C4-2B (cell line): ENCODE data around the gene RAB36.
A peak's percentile ranks its signal among the peaks of the same experiment; 100 is the strongest.
"Not testable (repeated sequence)": the region's sequence is repeated elsewhere in the genome, so short reads cannot be mapped to it uniquely, and the experiment has no call there.

Experiments
- H3K27ac ChIP-seq: fragments of 450-650 bp; 2 replicates; pipeline ENCODE4 v1.5.1; 2017
- ZFX ChIP-seq: fragments of 450-650 bp; IDR thresholded peaks from 2 replicates; pipeline ENCODE4 v1.6.1; 2017
- TF ChIP-seq, protein P1 (sequence below): fragments of 450-650 bp; conservative IDR thresholded peaks from 2 replicates; pipeline ENCODE4 v1.5.1; 2017; ENCODE audit warnings: mild to moderate bottlenecking

The RAB36 gene

DNA sequence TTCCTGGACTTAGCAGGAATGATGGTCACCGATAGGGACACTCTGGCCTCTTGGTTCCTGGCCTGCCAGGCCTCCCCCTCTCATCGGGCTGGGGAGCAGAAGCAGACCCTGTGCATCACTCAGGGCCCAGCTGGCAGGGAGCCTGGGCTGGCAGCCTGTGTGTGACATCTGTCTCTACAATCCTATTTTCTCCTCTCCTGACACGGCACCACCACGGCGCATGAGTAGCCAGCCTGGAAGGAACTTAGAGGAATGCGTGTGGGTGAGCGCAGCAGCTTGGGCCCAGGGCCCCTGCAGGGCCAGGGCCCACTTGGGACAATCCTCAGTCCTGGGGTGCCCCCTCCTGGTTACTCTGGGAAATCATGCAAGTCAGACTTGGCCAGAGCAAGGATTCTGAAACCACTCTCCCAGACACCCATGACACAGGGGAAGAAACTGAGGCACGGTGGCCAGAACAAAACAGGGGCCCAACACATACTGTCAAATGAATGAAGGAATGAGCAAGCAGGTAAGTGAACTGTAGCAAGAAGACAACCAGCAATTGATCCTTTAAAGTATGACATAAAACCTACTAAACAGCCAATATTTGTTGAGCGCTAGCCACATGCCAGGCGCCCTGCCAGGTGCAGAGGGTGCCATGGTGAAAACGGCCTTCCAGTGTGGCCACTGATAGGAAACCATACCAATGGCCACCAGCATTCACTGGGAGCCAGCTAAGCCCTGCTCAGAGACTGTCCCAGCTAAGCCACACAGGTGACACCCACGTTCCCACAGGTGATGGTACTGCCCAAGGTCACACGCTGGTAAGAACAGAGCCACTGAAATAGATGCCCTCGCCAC lies 16.8 kb upstream of the RAB36 start:
- TF ChIP-seq, protein P1, sequence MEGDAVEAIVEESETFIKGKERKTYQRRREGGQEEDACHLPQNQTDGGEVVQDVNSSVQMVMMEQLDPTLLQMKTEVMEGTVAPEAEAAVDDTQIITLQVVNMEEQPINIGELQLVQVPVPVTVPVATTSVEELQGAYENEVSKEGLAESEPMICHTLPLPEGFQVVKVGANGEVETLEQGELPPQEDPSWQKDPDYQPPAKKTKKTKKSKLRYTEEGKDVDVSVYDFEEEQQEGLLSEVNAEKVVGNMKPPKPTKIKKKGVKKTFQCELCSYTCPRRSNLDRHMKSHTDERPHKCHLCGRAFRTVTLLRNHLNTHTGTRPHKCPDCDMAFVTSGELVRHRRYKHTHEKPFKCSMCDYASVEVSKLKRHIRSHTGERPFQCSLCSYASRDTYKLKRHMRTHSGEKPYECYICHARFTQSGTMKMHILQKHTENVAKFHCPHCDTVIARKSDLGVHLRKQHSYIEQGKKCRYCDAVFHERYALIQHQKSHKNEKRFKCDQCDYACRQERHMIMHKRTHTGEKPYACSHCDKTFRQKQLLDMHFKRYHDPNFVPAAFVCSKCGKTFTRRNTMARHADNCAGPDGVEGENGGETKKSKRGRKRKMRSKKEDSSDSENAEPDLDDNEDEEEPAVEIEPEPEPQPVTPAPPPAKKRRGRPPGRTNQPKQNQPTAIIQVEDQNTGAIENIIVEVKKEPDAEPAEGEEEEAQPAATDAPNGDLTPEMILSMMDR = peak; percentile 89
- TF ChIP-seq ZFX = peak; percentile 13; the same call in 1 of the 2 replicates
- no peak overlapping the region; the same call in 1 of the 2 replicates for H3K27ac ChIP-seq

DNA sequence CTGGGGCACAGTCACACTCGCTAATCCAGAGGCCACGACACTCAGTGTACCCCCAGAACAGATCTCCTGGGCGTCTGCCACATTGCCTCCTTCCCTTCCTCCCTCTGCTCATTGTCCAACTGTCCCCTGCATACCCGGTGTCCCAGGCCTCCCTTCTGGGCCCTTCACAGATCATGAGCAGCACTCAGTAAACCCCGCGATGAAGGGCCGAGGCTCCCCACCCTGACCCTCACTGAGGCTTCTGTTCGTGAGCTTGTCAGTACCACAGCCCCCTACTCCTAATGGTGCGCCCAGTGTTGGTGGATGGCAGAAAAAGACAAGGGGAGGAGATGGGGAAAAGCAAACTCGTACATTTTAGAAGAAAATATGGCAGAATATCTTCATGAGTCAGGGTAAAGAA lies 16.1 kb upstream of the RAB36 start:
- H3K27ac ChIP-seq = no peak overlapping the region
- TF ChIP-seq ZFX = no peak
- TF ChIP-seq, protein P1 = no peak

DNA sequence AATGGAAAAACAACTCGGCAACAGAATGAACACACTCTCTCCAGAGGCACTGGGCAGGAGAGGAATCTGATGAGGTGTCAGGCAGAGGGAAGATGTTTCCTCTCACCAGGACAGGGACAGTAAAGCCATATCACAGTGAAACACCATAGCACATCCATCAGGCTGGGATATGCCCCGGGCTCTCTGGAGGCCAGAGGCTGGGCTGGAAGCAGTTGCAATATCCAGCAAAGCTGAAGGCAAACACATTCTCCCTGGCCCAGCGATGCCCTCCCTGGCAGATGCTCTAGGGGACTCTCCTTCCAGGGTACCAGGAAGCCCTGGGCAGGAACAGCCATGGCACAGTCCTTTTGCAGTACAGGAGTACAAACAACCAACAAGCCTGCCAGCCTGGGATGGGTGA lies 14.6 kb upstream of the RAB36 start:
- TF ChIP-seq ZFX = no peak
- TF ChIP-seq, protein P1 = no peak
- no peak overlapping the region for H3K27ac ChIP-seq

DNA sequence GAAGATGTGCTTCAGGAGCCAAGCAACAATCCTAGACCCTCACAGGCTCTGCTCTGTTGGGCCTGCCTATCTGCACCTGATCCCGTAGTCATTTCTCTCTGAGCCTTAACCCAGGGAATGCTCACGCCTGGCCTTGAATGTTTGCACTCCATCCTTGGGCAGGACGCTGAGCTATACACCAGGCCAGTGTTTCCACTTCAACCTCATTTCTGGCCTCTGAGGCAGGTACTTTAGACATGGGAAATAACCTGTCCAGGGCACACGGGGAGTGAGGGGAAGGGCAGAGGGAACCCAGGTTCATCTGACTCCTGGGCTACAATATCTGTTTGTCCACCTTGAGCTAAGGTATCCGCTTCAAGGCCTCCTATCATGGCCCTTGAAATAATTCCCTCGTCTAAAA lies 13.3 kb upstream of the RAB36 start:
- TF ChIP-seq, protein P1 = no peak
- TF ChIP-seq ZFX = no peak
- no peak overlapping the region for H3K27ac ChIP-seq

DNA sequence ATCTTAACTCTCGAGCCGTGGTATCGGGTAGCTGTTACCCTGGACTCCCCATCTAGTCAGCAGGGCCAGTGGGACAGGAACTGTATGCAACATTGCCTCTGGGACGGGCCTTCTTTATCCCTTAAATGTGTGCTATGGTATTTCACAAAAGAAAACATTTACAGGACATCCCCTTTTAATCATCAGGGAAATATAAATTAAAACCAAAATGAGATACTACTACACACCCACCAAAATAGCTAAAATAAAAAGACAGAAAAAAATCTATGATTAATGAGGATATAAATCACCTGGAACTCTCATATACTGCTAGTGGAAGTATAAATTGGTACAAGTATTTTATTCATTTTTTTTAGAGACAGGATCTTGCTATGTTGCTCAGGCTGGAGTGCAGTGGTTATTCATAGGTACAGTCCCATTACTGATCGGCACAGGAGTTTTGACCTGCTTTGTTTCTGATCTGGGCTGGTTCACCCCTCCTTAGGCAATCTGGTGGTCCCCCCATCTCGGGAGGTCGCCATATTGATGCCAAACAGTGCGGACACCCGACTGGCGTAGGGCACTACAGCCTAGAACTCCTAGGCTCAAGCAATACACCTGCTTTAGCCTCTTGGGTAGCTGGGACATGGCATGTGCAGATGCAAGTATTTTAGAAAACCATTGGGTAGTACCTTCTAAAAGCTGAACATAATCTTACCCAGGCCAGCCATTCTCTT lies 12.7 kb upstream of the RAB36 start:
- TF ChIP-seq, protein P1 = no peak
- TF ChIP-seq ZFX = no peak
- H3K27ac ChIP-seq = no peak overlapping the region

DNA sequence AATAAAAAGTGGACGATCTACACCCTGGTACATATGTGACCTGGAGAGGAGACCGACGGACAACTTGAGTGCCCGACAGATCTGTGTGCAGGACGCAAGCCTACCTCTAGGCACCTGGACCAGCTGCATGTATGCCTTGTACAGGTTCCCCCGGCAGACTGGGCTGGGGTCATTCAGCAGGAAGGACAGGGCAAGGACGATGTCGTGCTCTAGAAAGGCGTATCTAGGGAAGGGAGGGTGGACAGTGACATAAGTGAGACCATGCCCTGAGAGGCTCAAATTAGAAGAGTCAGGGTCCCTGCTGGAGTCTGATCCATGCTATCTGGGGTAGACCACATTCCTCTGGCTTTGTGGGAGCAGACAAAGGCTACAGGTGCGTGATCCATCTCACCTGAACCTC lies 11.4 kb upstream of the RAB36 start:
- H3K27ac ChIP-seq = no peak overlapping the region
- TF ChIP-seq, protein P1 = no peak
- TF ChIP-seq ZFX = no peak

DNA sequence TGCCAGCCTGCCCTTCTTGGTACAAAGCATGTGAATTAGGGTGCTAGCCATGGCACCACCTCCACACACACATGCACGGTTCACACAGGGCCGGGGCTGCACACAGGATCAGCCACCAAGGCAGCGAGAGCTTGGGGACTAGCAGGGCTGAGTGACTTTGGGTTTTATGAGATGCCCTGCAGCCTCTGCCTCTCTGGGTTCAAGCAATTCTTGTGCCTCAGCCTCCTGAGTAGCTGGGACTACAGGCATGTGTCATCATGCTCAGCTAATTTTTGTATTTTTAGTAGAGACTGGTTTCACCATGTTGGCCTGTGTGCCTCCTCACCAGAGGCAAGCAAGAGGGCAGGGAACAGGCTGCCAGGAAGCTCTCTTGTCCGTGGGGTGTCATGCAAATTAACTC lies 8.3 kb upstream of the RAB36 start:
- H3K27ac ChIP-seq = not testable (repeated sequence)

DNA sequence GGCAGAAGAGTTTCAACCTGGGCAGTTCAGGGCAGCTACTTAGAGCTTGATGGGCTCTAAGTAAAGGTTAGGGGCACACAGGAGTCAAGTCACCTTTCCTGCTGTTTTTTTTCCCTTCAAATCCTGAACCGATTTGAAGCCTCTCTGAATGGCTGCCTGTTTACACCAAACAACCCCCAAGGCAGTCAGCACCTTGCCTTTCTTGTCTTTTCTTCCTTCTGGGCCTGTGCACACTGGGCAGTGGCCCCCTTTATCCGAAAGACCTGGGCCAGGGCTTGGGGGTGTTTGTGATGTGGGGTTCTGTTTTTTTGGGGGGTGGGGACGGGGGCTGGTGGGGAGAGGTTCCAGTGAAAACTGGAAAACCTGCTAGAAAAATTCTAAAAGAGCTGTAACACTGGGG lies 7.8 kb upstream of the RAB36 start:
- TF ChIP-seq ZFX = no peak
- TF ChIP-seq, protein P1 = no peak
- no peak overlapping the region for H3K27ac ChIP-seq
